Neural cell (in vitro differentiated cells): ENCODE measurements around the gene SH3TC1. TPM values are rescaled to one million over a fixed set of nuclear protein-coding genes. Genes with fewer than 3 reads are reported as not detected.

Experiments used
- H2AFZ ChIP-seq: fragments of 200-600, 300-800 bp; sonication (generic), shearing (Covaris generic); 2 replicates; pipeline ENCODE4 v1.6.0; 2014; ENCODE audit warnings: low read depth, mild to moderate bottlenecking, antibody characterized with exemption, low read length, moderate library complexity
- H3F3A ChIP-seq: fragments of 200-600 bp; shearing (Covaris generic); 2 replicates; pipeline ENCODE4 v1.6.1; 2016; ENCODE audit warnings: mild to moderate bottlenecking, moderate library complexity, mixed read lengths, antibody characterized with exemption, low read length; ENCODE audit not compliant: insufficient read depth, poor library complexity, severe bottlenecking
- H3K27ac ChIP-seq: fragments of 200-600, 300-800 bp; sonication (generic), shearing (Covaris generic); 2 replicates; pipeline ENCODE4 v1.5.1; 2014; ENCODE audit warnings: mild to moderate bottlenecking, low read length, moderate library complexity
- H3K27me3 ChIP-seq: fragments of 300-800, 200-600 bp; sonication (generic), shearing (Covaris generic); 2 replicates; pipeline ENCODE4 v1.6.0; 2014; ENCODE audit warnings: mild to moderate bottlenecking, low read depth, low read length, moderate library complexity; ENCODE audit not compliant: insufficient read depth
- H3K36me3 ChIP-seq: fragments of 300-800, 200-600 bp; sonication (generic), shearing (Covaris generic); 2 replicates; pipeline ENCODE4 v1.5.1; 2014; ENCODE audit warnings: mild to moderate bottlenecking, antibody characterized with exemption, low read length, moderate library complexity; ENCODE audit not compliant: insufficient read depth
- H3K4me2 ChIP-seq: fragments of 300-800, 200-600 bp; sonication (generic), shearing (Covaris generic); 2 replicates; pipeline ENCODE4 v1.6.0; 2014; ENCODE audit warnings: mild to moderate bottlenecking, low read length
- H3K4me3 ChIP-seq: fragments of 300-800, 200-600 bp; sonication (generic), shearing (Covaris generic); 2 replicates; pipeline ENCODE4 v1.5.1; 2014; ENCODE audit warnings: mild to moderate bottlenecking, low read length, moderate library complexity
- H3K79me2 ChIP-seq: fragments of 200-600 bp; shearing (Covaris generic); replicated peaks from 2 replicates; pipeline ENCODE4 v1.6.0; 2014; ENCODE audit warnings: mild to moderate bottlenecking, low read length, moderate library complexity; ENCODE audit not compliant: insufficient read depth
- H3K9ac ChIP-seq: fragments of 300-800, 200-600 bp; sonication (generic), shearing (Covaris generic); 2 replicates; pipeline ENCODE4 v1.6.1; 2016; ENCODE audit warnings: mild to moderate bottlenecking, low read length, mixed read lengths
- H3K9me2 ChIP-seq: fragments of 200-600 bp; shearing (Covaris generic); 2 replicates; pipeline ENCODE4 v1.6.1; 2016; ENCODE audit warnings: mild to moderate bottlenecking, low read length, mixed read lengths; ENCODE audit not compliant: insufficient read depth
- H3K9me3 ChIP-seq: fragments of 200-600, 300-800 bp; sonication (generic), shearing (Covaris generic); 2 replicates; pipeline ENCODE4 v1.6.1; 2016; ENCODE audit warnings: mild to moderate bottlenecking, mixed run types, low read length, moderate library complexity, mixed read lengths
- H4K20me1 ChIP-seq: fragments of 200-600 bp; shearing (Covaris generic); 2 replicates; pipeline ENCODE4 v1.6.1; 2016; ENCODE audit warnings: mild to moderate bottlenecking, mixed run types; ENCODE audit not compliant: insufficient read depth
- EP300 ChIP-seq: fragments of 450-650 bp; conservative IDR thresholded peaks from 2 replicates; pipeline ENCODE4 v1.6.1; 2014; ENCODE audit warnings: antibody characterized with exemption, mild to moderate bottlenecking, moderate library complexity; ENCODE audit not compliant: poor library complexity, severe bottlenecking
- EZH2 ChIP-seq: fragments of 200-600, 300-800 bp; shearing (Covaris generic), sonication (generic); IDR thresholded peaks from 2 replicates; pipeline ENCODE4 v1.6.1; 2014; ENCODE audit warnings: antibody characterized with exemption, low read length, borderline replicate concordance, mild to moderate bottlenecking; ENCODE audit not compliant: insufficient read depth, poor library complexity, severe bottlenecking
- MXI1 ChIP-seq: fragments of 450-650 bp; conservative IDR thresholded peaks from 2 replicates; pipeline ENCODE4 v1.6.1; 2014; ENCODE audit warnings: antibody characterized with exemption, mild to moderate bottlenecking; ENCODE audit not compliant: poor library complexity, severe bottlenecking
- POLR2AphosphoS5 ChIP-seq: IDR thresholded peaks from 2 replicates; pipeline ENCODE4 v1.6.1; 2012
- RAD21 ChIP-seq: fragments of 450-650 bp; conservative IDR thresholded peaks from 2 replicates; pipeline ENCODE4 v1.6.1; 2014; ENCODE audit warnings: antibody characterized with exemption, mild to moderate bottlenecking, moderate library complexity
- REST ChIP-seq: IDR thresholded peaks from 2 replicates; pipeline ENCODE4 v1.6.1; 2012; ENCODE audit warnings: borderline replicate concordance
- SMC3 ChIP-seq: fragments of 450-650 bp; conservative IDR thresholded peaks from 2 replicates; pipeline ENCODE4 v1.6.1; 2014; ENCODE audit warnings: antibody characterized with exemption, mild to moderate bottlenecking, moderate library complexity; ENCODE audit not compliant: poor library complexity
- TAF1 ChIP-seq: IDR thresholded peaks from 2 replicates; pipeline ENCODE4 v1.6.1; 2012; ENCODE audit warnings: low read depth
- polyA plus RNA-seq: library from polyadenylated mRNA; depleted of rRNA; stranded (reverse); fragments of >200 nt; gene quantifications from 2 replicates; pipeline ENCODE4 v1.2.3, GENCODE V29; 2014
- TF ChIP-seq, protein P1 (sequence below): fragments of 450-650 bp; IDR thresholded peaks from 2 replicates; pipeline ENCODE4 v1.5.1; 2014; ENCODE audit warnings: antibody characterized with exemption, mild to moderate bottlenecking, moderate library complexity; ENCODE audit not compliant: poor library complexity, severe bottlenecking

The SH3TC1 gene
- polyA plus RNA-seq, 1 donor from 2014 or later = not detected

GRCh38 chr4:8263397-8263796 is 64.3 kb downstream of the SH3TC1 start:
- Histone ChIP-seq H3K9me3 (no peaks in the 10 kb centered on the region), H3F3A (no peaks in the 10 kb centered on the region), H3K36me3 (no peaks in the 10 kb centered on the region), H3K9ac (no peak overlapping the region), H3K4me2 (no peak overlapping the region), H2AFZ (no peak overlapping the region), H3K9me2 (no peaks in the 10 kb centered on the region), H3K4me3 (no peak overlapping the region), H3K27me3 (peaks cover 5% of the 10 kb centered on the region), H3K79me2 (no peaks in the 10 kb centered on the region), H3K27ac (no peak overlapping the region), H4K20me1 (no peaks in the 10 kb centered on the region)
- no peak for TF ChIP-seq MXI1
- no peak for TF ChIP-seq RAD21
- no peak for TF ChIP-seq EZH2
- TF ChIP-seq SMC3 = no peak
- TF ChIP-seq POLR2AphosphoS5 = no peak
- TF ChIP-seq, protein P1, sequence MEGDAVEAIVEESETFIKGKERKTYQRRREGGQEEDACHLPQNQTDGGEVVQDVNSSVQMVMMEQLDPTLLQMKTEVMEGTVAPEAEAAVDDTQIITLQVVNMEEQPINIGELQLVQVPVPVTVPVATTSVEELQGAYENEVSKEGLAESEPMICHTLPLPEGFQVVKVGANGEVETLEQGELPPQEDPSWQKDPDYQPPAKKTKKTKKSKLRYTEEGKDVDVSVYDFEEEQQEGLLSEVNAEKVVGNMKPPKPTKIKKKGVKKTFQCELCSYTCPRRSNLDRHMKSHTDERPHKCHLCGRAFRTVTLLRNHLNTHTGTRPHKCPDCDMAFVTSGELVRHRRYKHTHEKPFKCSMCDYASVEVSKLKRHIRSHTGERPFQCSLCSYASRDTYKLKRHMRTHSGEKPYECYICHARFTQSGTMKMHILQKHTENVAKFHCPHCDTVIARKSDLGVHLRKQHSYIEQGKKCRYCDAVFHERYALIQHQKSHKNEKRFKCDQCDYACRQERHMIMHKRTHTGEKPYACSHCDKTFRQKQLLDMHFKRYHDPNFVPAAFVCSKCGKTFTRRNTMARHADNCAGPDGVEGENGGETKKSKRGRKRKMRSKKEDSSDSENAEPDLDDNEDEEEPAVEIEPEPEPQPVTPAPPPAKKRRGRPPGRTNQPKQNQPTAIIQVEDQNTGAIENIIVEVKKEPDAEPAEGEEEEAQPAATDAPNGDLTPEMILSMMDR = no peak
- TF ChIP-seq EP300 = no peak
- TF ChIP-seq TAF1 = no peak
- no peak for TF ChIP-seq REST

- Histone ChIP-seq H3K4me2 (no peak overlapping the region), H3K4me3 (peak overlapping the region; percentile 30), H4K20me1 (no peaks in the 10 kb centered on the region), H3F3A (no peaks in the 10 kb centered on the region), H3K9ac (no peak overlapping the region), H3K27me3 (peaks cover 12% of the 10 kb centered on the region), H3K9me3 (no peaks in the 10 kb centered on the region), H2AFZ (no peak overlapping the region), H3K9me2 (no peaks in the 10 kb centered on the region), H3K27ac (no peak overlapping the region), H3K79me2 (no peaks in the 10 kb centered on the region), H3K36me3 (no peaks in the 10 kb centered on the region)
- TF ChIP-seq POLR2AphosphoS5 (peak; percentile 63), EP300 (peak; percentile 40), EZH2 (no peak)
These were observed 65.0 kb downstream of the SH3TC1 start for GRCh38 chr4:8264106-8264505.
